Measurements from ENCODE around the gene ACTR3. TPM values are rescaled to one million over a fixed set of nuclear protein-coding genes. Genes with fewer than 3 reads are reported as not detected.

Gene ACTR3
- total RNA-seq, 2 experiments from 2014 or later: 511 to 529 TPM

GRCh38 chr2:113979191-113980128 is 89.6 kb downstream of the ACTR3 start:
- POLR2A ChIA-PET: no interaction called here
- CTCF ChIA-PET: interaction anchor here (0.6 to 1.5 kb wide), 10 partner anchors 14 to 245 kb away, joined by 3 to 5 read pairs (median 3); no protein-coding TSS in a partner anchor

DNA sequence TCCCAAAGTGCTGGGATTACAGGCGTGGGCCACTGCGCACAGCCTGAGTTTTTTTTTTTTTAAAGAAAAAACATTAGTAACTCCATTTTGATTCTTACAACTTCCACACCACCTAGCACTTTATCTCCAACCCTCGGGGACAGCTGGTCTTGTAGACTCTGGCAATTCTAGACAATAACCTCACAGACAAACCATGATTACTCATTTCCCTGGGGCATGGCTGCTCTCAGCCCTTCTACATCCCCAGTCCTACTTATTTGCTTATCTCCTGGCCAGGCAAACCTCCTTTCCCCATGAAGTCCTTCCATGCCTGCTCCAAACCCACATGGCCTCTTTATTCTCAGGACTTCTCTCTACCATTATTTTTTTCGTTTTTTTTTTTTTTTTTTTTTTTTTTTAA is 91.1 kb downstream of the ACTR3 start:
- ChIA-PET POLR2A (no interaction called here), CTCF (no interaction called here)

- ChIA-PET POLR2A (no interaction called here), CTCF (no interaction called here)
These were observed 91.7 kb downstream of the ACTR3 start for GRCh38 chr2:113981404-113982134.

GRCh38 chr2:113985554-113986397 is 95.9 kb downstream of the ACTR3 start:
- CTCF ChIA-PET: no interaction called here
- POLR2A ChIA-PET: no interaction called here

- CTCF ChIA-PET: no interaction called here
- POLR2A ChIA-PET: no interaction called here
These were observed 96.9 kb downstream of the ACTR3 start for GRCh38 chr2:113986762-113987290.

DNA sequence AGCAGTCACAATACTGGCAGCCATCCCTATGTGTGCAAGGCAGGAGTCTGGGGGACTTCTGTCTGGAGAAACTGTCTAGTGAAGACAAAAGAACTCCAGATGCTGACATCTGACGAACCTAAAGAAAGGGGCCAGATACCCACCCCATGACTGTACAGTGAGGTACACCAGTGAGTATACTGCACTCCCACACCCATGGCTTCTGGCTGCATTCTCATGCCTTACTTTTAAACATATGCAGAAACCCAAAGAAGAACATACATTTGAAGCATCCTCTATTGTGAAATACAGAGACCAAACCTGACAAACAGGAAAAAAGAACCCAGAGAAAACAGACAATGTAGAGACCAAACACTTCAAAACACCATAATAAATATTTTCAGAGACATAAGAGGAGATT is 102.2 kb downstream of the ACTR3 start:
- CTCF ChIA-PET: no interaction called here
- POLR2A ChIA-PET: no interaction called here

DNA sequence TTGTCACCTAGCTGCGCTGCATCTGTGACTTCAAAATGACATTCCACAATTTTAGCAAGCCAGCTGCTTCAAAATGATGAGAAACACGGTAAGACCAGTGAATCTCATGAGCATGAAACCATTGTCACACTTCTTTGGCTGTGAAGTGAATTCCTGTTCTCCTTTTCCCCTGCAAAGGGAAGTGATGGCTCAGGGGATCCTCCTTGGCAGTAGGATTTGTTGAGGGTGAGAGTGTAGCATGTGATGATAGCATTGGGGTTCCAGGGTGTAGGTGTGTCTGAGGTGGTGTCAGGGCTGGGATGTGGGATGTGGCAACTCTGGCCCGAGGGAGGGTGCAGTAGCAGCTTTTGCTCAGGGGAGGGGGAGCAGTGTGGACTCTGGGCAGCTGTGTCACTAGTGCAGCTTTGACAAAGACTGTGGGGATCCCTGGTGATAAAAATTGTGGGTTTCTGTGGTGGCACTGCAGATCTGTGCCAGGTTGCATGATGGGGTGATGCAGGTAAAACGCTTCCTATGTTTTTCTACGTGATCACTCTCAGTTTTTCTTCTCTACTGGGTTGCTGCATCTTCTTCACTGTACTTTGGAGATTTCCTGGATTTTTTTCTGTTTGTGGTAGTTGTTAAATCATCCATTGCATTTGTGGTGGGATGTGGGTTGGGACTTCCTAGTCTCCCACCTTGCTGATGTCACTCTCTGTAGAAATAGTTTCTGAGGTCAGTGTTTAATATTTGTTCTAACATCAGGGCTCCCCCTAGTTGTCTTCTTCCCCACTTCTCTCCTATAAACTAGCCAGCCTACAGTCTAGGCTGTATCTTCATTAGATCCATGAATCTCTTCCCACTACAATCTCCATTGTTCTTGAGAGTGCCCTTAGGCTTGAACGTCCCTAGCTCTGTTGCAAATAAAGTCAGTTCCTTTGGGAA is 107.0 kb downstream of the ACTR3 start:
- POLR2A ChIA-PET: no interaction called here
- CTCF ChIA-PET: interaction anchor here (1.2 kb wide), 1 partner anchor 18 kb away, joined by 4 read pairs; no protein-coding TSS in a partner anchor

- ChIA-PET CTCF (no interaction called here), POLR2A (no interaction called here)
These were observed 111.3 kb downstream of the ACTR3 start for GRCh38 chr2:114001152-114001551.

GRCh38 chr2:114001937-114002336 is 112.0 kb downstream of the ACTR3 start:
- ChIA-PET CTCF (no interaction called here), POLR2A (no interaction called here)

GRCh38 chr2:114005110-114005783 is 115.4 kb downstream of the ACTR3 start:
- ChIA-PET POLR2A (no interaction called here), CTCF (no interaction called here)

GRCh38 chr2:114006460-114006859 is 116.6 kb downstream of the ACTR3 start:
- ChIA-PET POLR2A (no interaction called here), CTCF (no interaction called here)

DNA sequence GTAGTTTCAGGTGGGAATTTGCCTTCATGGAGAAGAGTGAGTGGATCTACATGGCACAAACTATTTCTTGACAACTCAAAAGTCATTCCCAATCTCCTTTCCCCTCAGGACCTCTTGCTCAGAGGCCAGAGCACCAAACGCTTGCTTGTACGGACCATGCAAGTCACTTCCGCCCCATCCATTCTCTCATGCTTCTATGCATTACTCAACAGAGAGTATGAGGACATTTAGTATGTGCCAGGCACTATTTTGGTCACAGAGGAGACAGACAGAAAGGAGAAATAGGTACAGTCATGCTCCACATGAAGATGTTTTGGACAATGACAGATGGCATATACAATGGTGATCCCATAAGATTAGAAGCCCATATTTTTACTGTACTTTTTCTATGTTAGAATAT is 117.5 kb downstream of the ACTR3 start:
- CTCF ChIA-PET: no interaction called here
- POLR2A ChIA-PET: no interaction called here

- POLR2A ChIA-PET: no interaction called here
- CTCF ChIA-PET: no interaction called here
These were observed 118.8 kb downstream of the ACTR3 start for GRCh38 chr2:114008720-114009119.

DNA sequence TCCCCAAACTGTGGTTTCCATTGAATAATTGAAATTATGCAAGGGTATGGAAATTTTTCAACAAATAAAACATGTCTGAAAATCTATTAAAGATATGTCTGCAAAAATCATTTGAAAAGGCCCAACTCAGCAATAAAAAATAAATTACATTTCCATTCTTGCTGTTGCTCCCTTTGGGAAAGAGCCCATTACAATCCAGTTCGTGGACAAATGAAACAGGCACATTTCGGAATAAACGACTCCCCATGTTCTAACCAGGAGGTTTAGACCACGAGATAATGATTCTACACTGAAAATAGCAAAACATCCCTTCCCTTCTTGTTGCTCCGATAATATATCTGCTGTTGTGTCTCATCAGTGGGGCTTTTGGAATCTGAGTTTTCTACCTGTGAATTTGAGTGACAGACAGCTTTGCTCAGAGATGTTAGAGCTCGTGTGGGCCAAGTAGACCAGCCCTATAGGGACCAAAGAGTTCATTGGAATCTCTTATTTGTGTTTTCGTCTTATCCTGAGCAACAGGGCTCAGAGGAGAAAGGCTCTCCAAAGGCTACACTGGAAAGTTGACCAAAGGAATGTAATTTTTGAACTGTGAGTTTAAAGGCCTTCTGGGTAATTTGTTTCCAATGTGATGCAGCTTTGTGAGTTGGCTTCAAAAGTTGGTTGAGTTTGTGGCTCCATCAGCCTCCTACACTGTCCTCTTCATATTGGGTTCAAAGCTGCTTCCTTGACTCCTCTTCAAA is 119.5 kb downstream of the ACTR3 start:
- CTCF ChIA-PET: no interaction called here
- POLR2A ChIA-PET: no interaction called here

DNA sequence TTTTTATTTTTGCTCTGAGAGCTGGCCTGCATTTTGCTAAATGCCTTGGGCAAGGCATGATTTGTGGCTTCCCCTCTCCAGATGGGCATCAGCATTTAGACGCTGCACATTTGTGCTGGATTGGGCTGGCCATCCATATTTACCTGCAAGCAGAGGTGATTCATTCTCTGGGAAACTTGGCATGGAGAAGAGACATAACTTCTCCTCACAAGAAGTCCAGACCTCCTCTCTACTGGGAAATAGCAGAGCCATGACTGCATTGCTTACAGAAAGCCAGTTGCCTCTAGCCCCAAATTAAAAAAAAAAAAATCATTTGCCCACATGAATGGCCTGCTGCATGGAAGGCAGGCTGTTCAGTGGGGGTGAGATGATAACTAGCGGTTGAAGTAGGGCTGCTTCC is 120.1 kb downstream of the ACTR3 start:
- ChIA-PET POLR2A (no interaction called here), CTCF (no interaction called here)

- ChIA-PET POLR2A (no interaction called here), CTCF (no interaction called here)
These were observed 121.8 kb downstream of the ACTR3 start for GRCh38 chr2:114011713-114012112.
